ENCODE measurements around the gene NUMA1.

Gene NUMA1

DNA sequence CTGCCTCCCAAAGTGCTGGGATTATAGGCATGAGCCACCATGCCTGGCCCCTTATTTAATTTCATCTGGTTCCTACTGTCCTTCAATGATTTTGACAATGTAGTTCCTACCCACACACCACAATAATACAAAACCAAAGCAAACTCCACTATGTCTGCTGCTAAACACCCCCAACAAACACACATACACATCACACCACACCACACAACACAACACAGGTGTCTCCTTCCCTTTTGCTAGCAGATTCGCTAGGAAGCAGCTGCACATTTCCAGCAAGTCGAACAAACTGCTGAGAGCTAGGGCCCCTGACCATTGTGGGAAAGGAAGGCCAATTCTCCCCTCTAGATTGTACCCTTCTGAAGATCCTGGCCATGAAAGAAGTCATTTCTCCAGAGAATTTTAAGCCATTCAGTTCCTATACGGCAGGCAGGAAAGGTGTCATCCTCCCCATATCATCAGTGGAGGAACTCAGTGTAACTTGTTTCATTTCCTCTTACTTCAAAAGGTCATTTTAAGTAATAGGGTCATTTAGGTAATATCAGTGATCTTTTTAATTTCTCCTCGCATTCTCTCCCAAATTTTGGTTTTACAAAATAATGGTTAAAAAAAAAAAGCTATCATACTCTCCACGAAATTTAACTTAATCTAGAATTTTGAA, 18.5 kb downstream of the NUMA1 start:
- no peak for DNase-seq (ENCODE audit: low spot score)

DNA sequence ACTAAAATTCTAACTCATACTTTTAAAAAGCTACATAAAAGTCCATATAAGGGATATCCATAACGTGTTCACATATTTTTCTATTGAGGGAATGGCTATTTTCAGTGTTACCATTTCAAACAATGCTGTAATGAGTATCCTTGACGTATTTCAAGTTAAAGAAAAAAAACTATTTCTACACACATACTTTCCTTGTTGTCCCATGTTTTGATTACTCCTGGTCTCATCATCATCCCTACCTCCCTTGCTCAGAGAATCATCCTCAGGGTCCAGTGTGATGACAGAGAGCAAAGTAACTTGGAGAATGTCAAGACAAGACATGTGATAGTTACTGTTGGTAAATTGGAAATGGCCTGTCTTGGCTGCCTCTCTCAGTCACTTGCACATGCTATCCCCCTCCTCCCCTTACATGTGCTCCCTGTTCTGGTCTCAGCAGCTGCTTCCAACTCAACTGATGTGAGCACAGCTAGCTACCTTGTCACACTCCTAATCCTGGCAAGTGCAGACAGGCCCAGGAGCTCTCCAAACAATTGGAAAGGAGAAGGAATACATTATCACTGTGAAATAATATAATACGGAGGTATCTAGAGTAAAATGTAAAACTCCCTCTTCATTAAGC, 21.8 kb downstream of the NUMA1 start:
- DNase-seq (ENCODE audit: low spot score) = no peak

GRCh38 chr11:72048766-72049460, 31.4 kb downstream of the NUMA1 start:
- peak; percentile 58 for DNase-seq (ENCODE audit: low spot score)

DNA sequence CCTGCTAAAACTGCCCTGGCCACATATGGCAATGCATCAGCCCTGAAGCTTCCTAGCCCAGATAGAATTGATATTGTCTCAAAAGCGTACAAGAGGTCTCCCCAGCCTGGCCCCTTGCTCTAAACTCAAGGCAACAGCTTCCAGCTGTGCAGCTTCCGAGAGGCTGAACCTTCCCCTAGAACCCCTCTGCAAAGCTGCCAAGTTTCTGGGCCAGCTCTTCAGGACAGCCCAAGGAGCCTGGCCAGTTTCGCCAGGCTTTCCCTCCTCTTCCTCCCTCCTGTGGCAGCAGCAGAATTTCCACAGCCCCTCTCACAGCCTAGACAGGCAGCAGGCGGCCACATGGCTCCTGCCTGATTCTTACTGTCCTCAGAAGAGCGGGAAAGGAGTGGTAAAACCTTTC, 34.5 kb downstream of the NUMA1 start:
- DNase-seq (ENCODE audit: low spot score) = no peak

DNA sequence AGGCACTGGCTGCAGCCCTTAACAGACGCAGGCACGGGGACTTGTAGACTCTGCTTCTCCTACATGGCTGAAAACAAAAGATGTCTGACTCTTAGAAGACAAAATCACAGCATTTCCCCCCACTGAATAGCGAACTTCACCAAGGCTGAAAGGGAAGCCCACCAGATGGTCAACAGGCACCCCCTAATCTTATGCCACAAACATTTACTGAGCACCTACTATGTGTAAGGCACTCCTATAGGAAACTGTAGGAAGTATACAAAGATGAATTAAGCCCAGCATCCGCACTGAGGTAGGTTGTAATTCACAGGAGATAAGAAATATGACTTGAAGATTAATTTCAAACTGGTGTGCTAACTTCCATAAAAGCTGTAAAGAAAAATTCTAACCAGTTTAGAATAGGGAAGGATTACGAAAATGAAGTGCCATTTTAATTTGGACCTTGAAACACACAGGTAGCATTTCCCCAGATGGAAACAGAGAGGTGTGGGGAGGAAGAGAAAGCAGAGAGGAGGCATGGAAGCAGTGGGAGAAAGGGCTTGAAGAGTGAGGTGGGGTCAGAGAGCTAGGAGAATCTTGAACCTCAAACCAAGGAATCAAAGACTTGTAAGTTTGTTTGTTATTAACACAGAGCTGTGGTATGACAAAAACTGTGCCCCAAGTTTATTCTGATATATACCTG, 38.1 kb downstream of the NUMA1 start:
- DNase-seq (ENCODE audit: low spot score) = no peak

DNA sequence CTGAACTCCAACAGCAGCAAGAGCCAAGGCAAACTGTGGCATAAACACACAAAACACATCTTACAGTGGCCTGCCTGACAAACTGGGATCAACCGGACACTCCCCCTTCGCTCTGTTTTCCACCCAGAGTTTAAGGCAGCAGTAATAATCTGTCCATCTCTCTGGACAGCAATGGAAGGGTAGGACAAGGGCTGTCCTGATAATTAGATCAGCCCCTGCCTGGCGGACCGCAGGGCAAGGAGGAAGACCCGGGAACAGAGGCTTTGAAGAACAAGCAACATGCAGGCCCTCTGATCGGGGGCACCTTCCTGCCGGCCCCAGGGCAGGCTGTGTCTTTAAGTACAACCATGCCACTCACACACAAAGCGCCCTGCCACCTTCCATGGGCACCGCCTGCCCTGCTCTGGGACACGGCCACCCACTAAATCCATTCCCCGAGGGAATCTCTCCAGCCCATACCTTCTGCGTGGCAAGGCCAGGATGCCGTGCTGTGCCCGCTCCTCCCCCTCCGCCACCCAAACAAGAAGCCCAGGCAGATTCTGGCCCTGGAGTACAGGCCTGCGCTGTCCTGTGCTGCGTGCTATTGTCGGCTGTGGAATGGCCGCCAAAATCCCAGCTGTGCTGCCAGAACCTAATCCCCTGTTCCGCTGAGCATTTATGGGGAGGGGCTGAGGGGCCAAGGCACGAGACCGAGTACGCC, 38.8 kb downstream of the NUMA1 start:
- peak; percentile 79 for DNase-seq (ENCODE audit: low spot score)

- DNase-seq (ENCODE audit: low spot score) = peak; percentile 97
These were observed 39.6 kb downstream of the NUMA1 start for GRCh38 chr11:72040491-72041363.

DNA sequence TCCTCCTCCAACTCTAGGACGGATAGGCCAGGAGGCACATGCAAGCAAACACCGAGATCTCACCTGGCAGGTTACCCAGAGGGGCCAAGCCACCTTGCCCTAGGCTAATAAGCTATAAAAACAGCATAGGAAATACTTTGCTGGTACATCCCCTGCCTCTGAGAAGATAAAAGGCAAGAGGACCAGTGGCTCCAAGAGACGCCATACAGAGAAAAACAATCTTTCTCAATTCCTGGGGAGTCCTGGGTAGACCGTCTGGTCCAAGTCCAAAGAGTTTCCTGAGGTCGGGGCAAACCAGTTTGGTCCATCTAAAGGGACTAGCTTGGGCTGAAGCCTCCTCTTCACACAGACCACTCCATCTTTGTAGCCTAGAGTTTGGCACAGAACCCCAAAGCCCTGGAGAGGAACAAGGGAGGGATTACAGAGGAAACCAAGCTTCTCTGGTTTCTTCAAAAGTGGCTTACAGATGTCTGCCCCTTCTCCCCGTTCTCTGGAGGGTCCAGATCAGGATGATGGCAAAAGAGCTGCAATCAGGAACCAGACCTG, 40.4 kb downstream of the NUMA1 start:
- peak; percentile 54 for DNase-seq (ENCODE audit: low spot score)

DNA sequence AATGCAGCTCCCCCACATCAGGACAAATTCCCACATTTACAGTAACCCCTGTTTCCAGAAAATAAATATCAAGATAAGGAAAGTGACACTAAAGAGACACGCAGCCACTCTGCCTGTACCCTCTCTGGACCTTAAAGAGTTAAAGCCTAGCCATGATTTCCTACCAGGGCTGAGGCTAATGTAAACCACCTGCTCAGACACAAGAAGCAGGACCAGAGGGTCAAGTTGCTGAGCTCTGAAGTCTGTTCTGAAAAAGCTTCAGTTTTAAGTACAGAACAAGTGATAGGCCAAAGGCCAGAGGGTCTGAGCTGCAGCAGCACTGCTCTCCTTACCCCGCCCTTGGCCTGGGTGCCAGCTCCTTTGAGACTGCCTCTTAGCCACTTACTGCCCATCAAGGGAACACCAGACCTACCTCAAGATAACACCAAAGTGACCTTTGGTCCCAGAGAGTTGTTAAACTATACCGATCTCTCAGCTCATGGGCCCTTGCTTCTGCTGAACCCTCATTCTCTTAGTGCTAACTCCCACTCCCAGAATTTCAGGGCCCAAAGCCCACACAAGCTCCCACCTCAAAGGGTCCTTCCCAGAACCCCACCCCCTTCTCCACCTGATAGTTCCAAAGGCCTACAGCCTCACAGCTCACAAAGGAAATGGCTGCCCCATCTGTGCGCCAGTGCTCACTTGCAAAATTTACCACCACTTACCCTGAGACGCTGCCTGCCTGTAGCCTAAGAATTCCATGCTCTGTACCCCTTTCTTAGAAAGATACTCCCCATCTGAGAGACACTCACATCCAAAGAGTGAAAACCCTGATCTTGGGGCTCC, 41.1 kb downstream of the NUMA1 start:
- DNase-seq (ENCODE audit: low spot score) = peak; percentile 40

GRCh38 chr11:72038491-72038890, 41.9 kb downstream of the NUMA1 start:
- peak; percentile 81 for DNase-seq (ENCODE audit: low spot score)

GRCh38 chr11:72037554-72038311, 42.6 kb downstream of the NUMA1 start:
- no peak for DNase-seq (ENCODE audit: low spot score)

DNA sequence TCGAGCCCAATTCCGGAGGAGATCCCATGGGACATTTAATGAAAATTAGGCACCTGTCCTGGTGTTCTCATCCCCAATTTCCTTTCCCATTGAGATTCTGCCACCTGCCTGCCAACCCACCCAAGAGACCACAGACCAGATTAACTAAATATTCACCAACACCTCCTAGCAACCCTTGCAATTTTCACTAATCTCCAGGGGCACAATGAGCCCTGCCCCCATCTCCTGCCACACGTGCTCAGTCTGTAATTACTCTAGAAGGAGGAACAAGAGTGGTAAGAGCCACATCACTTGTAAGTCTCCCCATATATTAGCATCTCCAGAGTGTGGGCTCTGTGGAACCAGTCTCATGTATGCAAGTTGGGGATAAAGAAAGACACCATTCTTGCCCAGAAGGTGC, 43.7 kb downstream of the NUMA1 start:
- no peak for DNase-seq (ENCODE audit: low spot score)

GRCh38 chr11:72030472-72031045, 49.8 kb downstream of the NUMA1 start:
- no peak for DNase-seq (ENCODE audit: low spot score)

DNA sequence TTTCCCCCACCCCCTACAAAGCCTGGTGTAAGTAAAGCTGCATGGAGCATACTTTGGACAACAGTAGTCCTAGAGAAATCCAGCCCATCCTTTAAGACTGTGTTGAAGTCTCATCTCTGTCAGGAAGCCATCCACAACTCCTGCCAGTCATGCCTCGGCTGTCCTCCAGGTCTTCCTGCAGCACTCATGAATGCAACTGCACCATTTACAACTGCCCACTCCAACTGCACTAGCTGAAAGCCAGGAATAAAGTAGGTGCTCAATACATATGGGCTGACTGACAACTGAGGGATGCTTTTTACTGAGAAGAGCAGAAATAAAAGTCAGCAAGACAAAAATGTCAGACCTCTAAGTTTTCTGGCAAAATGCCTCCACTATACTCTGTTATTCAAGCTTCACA, 54.3 kb downstream of the NUMA1 start:
- no peak for DNase-seq (ENCODE audit: low spot score)

- no peak for DNase-seq (ENCODE audit: low spot score)
These were observed 56.1 kb downstream of the NUMA1 start for GRCh38 chr11:72024069-72024754.

GRCh38 chr11:72023335-72023734, 57.0 kb downstream of the NUMA1 start:
- DNase-seq (ENCODE audit: low spot score) = no peak

DNA sequence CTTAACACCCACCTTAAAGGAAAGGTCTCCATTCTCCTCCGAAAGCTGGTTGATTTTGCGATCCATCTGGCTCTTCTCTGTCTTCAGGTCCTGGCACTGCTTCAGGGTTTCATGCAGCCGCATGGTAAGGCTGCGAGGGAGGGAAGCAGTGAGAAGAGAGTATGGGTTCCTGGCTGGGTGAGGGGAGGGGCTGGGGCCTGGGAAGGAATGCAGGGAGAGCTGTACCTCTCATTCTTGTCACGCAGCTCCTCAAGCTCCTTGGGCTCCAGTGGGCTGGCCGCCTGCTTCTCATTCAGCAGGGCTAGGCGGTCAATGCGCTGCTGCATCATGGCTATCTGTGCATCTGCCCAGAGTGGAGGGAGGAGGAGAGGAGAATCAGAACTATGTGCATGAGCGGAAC, 62.2 kb downstream of the NUMA1 start:
- DNase-seq (ENCODE audit: low spot score) = no peak

GRCh38 chr11:72015511-72016061, 64.8 kb downstream of the NUMA1 start:
- no peak for DNase-seq (ENCODE audit: low spot score)

All from pons (tissue), 1 donor.